OCI-LY7 (cell line): ENCODE data around the gene CRYBG1.
"Not testable (repeated sequence)": the region's sequence is repeated elsewhere in the genome, so short reads cannot be mapped to it uniquely, and the experiment has no call there.

Experiments used
- EZH2phosphoT487 ChIP-seq: fragments of 200-600 bp; sonication (generic); IDR thresholded peaks from 2 replicates; pipeline ENCODE4 v1.6.1; 2018; ENCODE audit warnings: low read depth, borderline replicate concordance, mild to moderate bottlenecking, mixed run types, antibody characterized with exemption, low read length, moderate library complexity, mixed read lengths
- TF ChIP-seq, protein P1 (sequence below): fragments of 200-600 bp; sonication (generic); conservative IDR thresholded peaks from 2 replicates; pipeline ENCODE4 v1.5.1; 2014; ENCODE audit warnings: mild to moderate bottlenecking, antibody characterized with exemption, low read length, moderate library complexity, mixed read lengths

DNA sequence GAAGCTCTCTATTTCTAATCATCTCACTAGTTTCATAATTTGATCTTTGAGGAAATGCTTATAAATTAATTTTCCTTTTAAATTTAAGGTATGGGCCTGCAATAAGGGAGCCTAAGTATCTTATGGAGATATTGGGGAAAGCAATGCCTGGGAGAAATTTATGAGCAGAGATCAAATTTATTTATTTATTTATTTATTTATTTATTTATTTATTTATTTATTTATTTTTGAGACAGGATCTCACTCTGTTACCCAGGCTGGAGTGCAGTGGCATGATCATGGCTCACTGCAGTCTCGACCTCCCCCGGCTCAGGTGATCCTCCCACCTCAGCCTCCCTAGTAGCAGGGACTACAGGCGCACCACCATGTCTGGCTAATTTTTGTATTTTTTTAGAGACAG, 155.1 kb downstream of the CRYBG1 start:
- TF ChIP-seq, protein P1, sequence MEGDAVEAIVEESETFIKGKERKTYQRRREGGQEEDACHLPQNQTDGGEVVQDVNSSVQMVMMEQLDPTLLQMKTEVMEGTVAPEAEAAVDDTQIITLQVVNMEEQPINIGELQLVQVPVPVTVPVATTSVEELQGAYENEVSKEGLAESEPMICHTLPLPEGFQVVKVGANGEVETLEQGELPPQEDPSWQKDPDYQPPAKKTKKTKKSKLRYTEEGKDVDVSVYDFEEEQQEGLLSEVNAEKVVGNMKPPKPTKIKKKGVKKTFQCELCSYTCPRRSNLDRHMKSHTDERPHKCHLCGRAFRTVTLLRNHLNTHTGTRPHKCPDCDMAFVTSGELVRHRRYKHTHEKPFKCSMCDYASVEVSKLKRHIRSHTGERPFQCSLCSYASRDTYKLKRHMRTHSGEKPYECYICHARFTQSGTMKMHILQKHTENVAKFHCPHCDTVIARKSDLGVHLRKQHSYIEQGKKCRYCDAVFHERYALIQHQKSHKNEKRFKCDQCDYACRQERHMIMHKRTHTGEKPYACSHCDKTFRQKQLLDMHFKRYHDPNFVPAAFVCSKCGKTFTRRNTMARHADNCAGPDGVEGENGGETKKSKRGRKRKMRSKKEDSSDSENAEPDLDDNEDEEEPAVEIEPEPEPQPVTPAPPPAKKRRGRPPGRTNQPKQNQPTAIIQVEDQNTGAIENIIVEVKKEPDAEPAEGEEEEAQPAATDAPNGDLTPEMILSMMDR, result not testable (repeated sequence)
- not testable (repeated sequence) for TF ChIP-seq EZH2phosphoT487
